Neural progenitor cell (in vitro differentiated cells): ENCODE results near the gene CTDNEP1.

Experiments
- EZH2phosphoT487 ChIP-seq: fragments of 200-600 bp; sonication (generic); IDR thresholded peaks from 2 replicates; pipeline ENCODE4 v1.6.1; 2017; ENCODE audit warnings: antibody characterized with exemption
- TF ChIP-seq, protein P1 (sequence below): fragments of 200-600 bp; sonication (generic); IDR thresholded peaks from 2 replicates; pipeline ENCODE4 v1.5.1; 2017; ENCODE audit warnings: antibody characterized with exemption, mild to moderate bottlenecking

GRCh38 chr17:7254511-7254910 lies 3.0 kb upstream of the CTDNEP1 start:
- TF ChIP-seq, protein P1, sequence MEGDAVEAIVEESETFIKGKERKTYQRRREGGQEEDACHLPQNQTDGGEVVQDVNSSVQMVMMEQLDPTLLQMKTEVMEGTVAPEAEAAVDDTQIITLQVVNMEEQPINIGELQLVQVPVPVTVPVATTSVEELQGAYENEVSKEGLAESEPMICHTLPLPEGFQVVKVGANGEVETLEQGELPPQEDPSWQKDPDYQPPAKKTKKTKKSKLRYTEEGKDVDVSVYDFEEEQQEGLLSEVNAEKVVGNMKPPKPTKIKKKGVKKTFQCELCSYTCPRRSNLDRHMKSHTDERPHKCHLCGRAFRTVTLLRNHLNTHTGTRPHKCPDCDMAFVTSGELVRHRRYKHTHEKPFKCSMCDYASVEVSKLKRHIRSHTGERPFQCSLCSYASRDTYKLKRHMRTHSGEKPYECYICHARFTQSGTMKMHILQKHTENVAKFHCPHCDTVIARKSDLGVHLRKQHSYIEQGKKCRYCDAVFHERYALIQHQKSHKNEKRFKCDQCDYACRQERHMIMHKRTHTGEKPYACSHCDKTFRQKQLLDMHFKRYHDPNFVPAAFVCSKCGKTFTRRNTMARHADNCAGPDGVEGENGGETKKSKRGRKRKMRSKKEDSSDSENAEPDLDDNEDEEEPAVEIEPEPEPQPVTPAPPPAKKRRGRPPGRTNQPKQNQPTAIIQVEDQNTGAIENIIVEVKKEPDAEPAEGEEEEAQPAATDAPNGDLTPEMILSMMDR, result no peak
- TF ChIP-seq EZH2phosphoT487, result no peak
